LNCaP clone FGC (cell line): ENCODE results near the gene C10orf105.

Experiments
- DNase-seq: peaks from one replicate; pipeline ENCODE4 v3.0.0-alpha.2; 2011; ENCODE audit warnings: low read depth
- H3K4me3 ChIP-seq: 2 replicates; pipeline ENCODE4 v1.5.1; 2011; ENCODE audit warnings: mild to moderate bottlenecking, low read depth, low read length, control low read depth
- TF ChIP-seq, protein P1 (sequence below): IDR thresholded peaks from 2 replicates; pipeline ENCODE4 v1.5.1; 2012; ENCODE audit warnings: mild to moderate bottlenecking; ENCODE audit not compliant: control insufficient read depth, insufficient read depth; ENCODE audit errors: extremely low read depth

The C10orf105 gene

GRCh38 chr10:71750124-71750841, 30.7 kb upstream of the C10orf105 start:
- no peak overlapping the region for H3K4me3 ChIP-seq
- TF ChIP-seq, protein P1, sequence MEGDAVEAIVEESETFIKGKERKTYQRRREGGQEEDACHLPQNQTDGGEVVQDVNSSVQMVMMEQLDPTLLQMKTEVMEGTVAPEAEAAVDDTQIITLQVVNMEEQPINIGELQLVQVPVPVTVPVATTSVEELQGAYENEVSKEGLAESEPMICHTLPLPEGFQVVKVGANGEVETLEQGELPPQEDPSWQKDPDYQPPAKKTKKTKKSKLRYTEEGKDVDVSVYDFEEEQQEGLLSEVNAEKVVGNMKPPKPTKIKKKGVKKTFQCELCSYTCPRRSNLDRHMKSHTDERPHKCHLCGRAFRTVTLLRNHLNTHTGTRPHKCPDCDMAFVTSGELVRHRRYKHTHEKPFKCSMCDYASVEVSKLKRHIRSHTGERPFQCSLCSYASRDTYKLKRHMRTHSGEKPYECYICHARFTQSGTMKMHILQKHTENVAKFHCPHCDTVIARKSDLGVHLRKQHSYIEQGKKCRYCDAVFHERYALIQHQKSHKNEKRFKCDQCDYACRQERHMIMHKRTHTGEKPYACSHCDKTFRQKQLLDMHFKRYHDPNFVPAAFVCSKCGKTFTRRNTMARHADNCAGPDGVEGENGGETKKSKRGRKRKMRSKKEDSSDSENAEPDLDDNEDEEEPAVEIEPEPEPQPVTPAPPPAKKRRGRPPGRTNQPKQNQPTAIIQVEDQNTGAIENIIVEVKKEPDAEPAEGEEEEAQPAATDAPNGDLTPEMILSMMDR: no peak
- DNase-seq: no peak

DNA sequence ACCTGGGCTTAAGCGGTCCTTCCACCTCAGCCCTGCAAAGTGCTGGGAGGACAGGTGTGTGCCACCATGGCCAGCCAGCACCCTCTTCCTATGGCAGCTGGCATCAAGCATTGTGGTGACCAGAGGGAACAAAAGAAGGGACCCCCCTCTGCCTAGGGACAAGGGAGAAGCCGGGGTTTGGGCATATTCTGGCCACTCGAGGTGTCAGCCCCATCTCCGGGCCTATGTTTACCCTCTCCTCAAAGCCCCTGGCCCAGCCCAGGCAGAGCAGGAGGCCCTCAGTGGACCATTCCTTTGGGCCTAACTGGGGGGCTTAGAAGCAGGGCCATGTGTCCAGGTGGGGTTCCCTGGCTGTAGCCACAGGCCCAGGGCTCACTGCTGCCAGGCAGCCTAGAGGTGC, 29.8 kb upstream of the C10orf105 start:
- TF ChIP-seq, protein P1: no peak
- DNase-seq: no peak
- no peak overlapping the region for H3K4me3 ChIP-seq

- TF ChIP-seq, protein P1: no peak
- DNase-seq: no peak
- H3K4me3 ChIP-seq: no peak overlapping the region
These were observed 29.2 kb upstream of the C10orf105 start for GRCh38 chr10:71748671-71749191.

DNA sequence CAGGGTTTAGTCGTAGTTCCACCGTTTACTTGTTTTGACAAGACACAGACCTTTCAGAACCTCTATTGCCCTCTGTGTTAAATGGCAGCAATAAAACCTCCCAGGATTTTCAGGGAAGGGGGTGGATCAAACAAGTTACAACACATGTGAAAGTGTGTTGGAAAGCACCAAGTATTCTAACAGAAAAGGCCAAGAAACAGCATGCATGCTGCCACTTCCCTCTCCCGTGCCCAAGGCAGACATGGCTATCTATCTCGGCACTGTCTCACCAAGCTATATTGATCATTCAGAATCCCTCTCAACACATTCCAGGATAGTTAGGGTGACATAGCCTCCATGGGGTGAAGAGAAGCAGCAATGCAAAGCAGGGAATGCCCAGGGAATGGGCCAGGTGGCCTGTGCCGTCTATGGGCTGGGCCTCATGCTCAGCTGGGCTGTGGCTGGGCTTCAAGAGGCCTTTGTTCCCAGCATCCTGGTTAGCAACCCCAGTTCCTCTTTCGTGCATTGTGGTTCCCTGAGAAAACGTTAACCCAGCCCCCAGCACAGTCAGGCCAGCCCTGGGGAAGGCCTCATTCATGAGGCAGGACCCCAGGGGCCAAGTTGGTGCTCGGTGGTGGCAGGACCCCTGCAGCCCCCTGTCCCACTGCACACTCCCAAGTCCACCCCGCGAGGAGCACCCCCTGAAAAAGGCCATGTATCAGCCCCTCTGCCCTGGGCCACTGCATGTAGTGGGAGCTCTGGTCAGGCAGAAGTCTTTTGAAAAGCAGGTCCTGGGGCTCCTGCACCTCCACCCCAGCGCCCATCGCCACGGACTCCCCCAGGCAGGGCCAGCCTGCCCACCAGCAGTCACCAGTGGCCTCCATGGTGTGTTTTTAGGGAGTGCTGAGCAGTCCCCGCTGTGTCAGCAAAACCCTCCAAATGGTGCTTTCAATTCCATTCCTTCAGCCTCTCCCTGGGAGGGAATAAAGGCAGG, 28.3 kb upstream of the C10orf105 start:
- no peak for DNase-seq
- H3K4me3 ChIP-seq: no peak overlapping the region

GRCh38 chr10:71747039-71747531, 27.5 kb upstream of the C10orf105 start:
- no peak for DNase-seq
- TF ChIP-seq, protein P1: no peak
- no peak overlapping the region for H3K4me3 ChIP-seq

More for the DNA sequence above, 28.3 kb upstream of the C10orf105 start:
- TF ChIP-seq, protein P1: no peak

DNA sequence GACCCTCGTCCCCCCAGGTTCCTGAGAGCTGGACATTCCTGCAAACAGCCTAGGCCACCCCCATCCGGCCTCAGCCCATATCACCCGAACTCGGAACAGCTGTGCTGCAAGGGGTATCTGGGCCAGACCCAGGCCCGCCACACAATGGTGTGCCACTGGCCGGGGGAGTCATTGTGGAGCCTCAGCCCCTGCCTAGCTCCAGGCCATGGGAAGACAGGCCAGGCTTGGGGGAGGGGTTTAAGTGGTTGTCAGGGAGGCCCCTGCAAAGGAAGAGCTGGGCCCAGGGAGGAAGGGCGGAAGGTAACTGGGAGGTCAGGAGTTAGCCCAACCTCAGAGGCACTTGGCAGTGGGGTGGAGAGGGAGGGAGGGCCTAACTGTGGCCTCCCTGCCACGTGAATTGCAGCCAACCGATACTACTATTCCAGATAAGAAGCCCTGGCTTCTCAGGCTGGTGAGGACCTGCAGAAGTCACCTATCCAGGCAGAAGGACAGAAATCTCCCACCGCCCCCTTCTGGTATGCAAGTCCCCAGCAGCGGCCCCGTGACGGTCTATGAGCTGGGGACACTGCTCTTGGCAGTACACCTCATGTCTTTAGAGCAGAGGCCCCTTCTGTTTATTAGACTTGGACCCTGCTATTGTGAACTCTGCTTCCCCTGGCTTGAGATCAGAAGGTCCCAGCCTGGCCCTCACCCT, 26.9 kb upstream of the C10orf105 start:
- no peak for DNase-seq
- no peak overlapping the region for H3K4me3 ChIP-seq
- TF ChIP-seq, protein P1: no peak
